Spleen (tissue), 7 donors: ENCODE data around the gene SLC39A2.
"Not testable (repeated sequence)": the region's sequence is repeated elsewhere in the genome, so short reads cannot be mapped to it uniquely, and the experiment has no call there.

Source experiments
- CTCF ChIP-seq, 11 experiments: fragments of 200-600 bp in 7 of 11; fragments of 450-650 bp in 4 of 11; sonication (generic) in 4 of 11; IDR thresholded peaks in 8 of 11; conservative IDR thresholded peaks in 3 of 11; 1 replicate in 7 of 11; 2 replicates in 4 of 11; pipeline versions ENCODE4 v1.4.0 to v1.8.0; 2016 to 2021; ENCODE audit warnings: antibody characterized with exemption in 11 of 11, inconsistent platforms in 4 of 11, mild to moderate bottlenecking in 1 of 11
- POLR2A ChIP-seq, 3 donors: fragments of 450-650 bp; IDR thresholded peaks; one replicate each; pipeline ENCODE4 v1.5.1; 2017; ENCODE audit warnings: antibody characterized with exemption in 3 of 3, mild to moderate bottlenecking in 1 of 3
- donor health status: DM: no; HTN: no; CAD: no; lungs with moderate emphysema.
- donor health status: DM: no; HTN: no; CAD: no.
- donor health status: DM: no; HTN: no; CAD: no.

- not testable (repeated sequence) for TF ChIP-seq CTCF (IDR thresholded peaks at IDR 0.05 in 8 of 11, conservative IDR thresholded peaks at IDR 0.05 in 3 of 11); POLR2A (IDR thresholded peaks at IDR 0.05)
Observed at GRCh38 chr14:20985650-20986049, 13.4 kb upstream of the SLC39A2 start.
